Cardiac septum (tissue), 1 donor: Measurements from ENCODE around the gene CLEC3A. TPM values are rescaled to one million over a fixed set of nuclear protein-coding genes. Genes with fewer than 3 reads are reported as not detected.

Source experiments
- total RNA-seq: library from RNA; stranded (reverse); fragmentation: NEBNext Ultra II Directional; extraction: Animal tissue kit (Norgen Biotek cat#: 25700); gene quantifications from one replicate; pipeline ENCODE4 v1.2.1, GENCODE V29; 2021
- donor health status: DM: no; HTN: no; CAD: no.

The CLEC3A gene
- total RNA-seq, 1 donor from 2014 or later, result not detected

Other genes with a start within 250 kb of the CLEC3A start
- 49.4 TPM for gene VAT1L, start 234.0 kb upstream of the CLEC3A start, total RNA-seq
- 8.6 TPM for gene WWOX, start 77.1 kb downstream of the CLEC3A start, total RNA-seq